Testis (tissue), 3 donors: ENCODE data around the gene C17orf113. TPM values are rescaled to one million over a fixed set of nuclear protein-coding genes. Genes with fewer than 3 reads are reported as not detected.
"Not testable (repeated sequence)": the region's sequence is repeated elsewhere in the genome, so short reads cannot be mapped to it uniquely, and the experiment has no call there.

Source experiments
- DNase-seq: peaks from one replicate; pipeline ENCODE4 v3.0.0-alpha.2; 2019
- H3K27ac ChIP-seq, 2 donors: fragments of 200-600 bp; sonication (generic); one replicate each; pipeline ENCODE4 v1.5.1; 2019
- H3K27me3 ChIP-seq: fragments of 200-600 bp; sonication (generic); one replicate; pipeline ENCODE4 v1.5.1; 2019
- H3K36me3 ChIP-seq: fragments of 200-600 bp; sonication (generic); one replicate; pipeline ENCODE4 v1.5.1; 2017; ENCODE audit warnings: low read depth; ENCODE audit errors: missing control alignments
- H3K4me1 ChIP-seq: fragments of 200-600 bp; sonication (generic); one replicate; pipeline ENCODE4 v1.5.1; 2019
- H3K4me3 ChIP-seq, 2 donors: fragments of 200-600 bp; sonication (generic); one replicate each; pipeline ENCODE4 v1.5.1; 2017 to 2019
- H3K9me3 ChIP-seq: fragments of 200-600 bp; sonication (generic); one replicate; pipeline ENCODE4 v1.5.1; 2017
- CTCF ChIP-seq, 3 experiments: fragments of 450-650 bp in 2 of 3; fragments of 200-600 bp in 1 of 3; sonication (generic) in 1 of 3; IDR thresholded peaks; one replicate each; pipeline ENCODE4 v1.5.1; 2016 to 2019; ENCODE audit warnings: antibody characterized with exemption in 3 of 3, mild to moderate bottlenecking in 2 of 3, moderate library complexity in 1 of 3
- POLR2A ChIP-seq: fragments of 450-650 bp; IDR thresholded peaks from one replicate; pipeline ENCODE4 v1.6.1; 2017; ENCODE audit warnings: antibody characterized with exemption, mild to moderate bottlenecking, moderate library complexity
- WGBS, 2 donors: methylation state at CpG; one replicate each; pipeline ENCODE4 v1.1.5; 2018; 5-methylcytosine and 5-hydroxymethylcytosine counted together
- intact Hi-C: fragments of 100-400 bp; cut with DNase I; formaldehyde crosslinking; loops from one replicate; pipeline ENCODE4 v1.15.1; 2023; ENCODE audit warnings: low total_unique reads
- polyA plus RNA-seq: library from polyadenylated mRNA; stranded (reverse); fragments of 350-450 nt; fragmentation: Illumina TruSeq; extraction: RNeasy Lipid Tissue Mini Kit (QIAGEN cat#74804); gene quantifications from one replicate; pipeline ENCODE4 v1.2.3, GENCODE V29; 2014; ENCODE audit warnings: low read depth, low replicate concordance; ENCODE audit not compliant: insufficient read depth
- total RNA-seq, 2 donors: library from RNA; depleted of rRNA; stranded (reverse); fragments of >200 nt; gene quantifications; one replicate each; pipeline ENCODE4 v1.2.3, GENCODE V29; 2016

Gene C17orf113
- total and polyA plus RNA-seq, 3 donors from 2014 or later: 2.8 to 11.3 (median 7.7) TPM

GRCh38 chr17:42016411-42016831 is 34.0 kb downstream of the C17orf113 start:
- Histone ChIP-seq H3K36me3 (no peaks in the 10 kb centered on the region), H3K4me3 (peak overlapping the region; percentile 87 to 95), H3K27me3 (no peaks in the 10 kb centered on the region), H3K4me1 (peaks cover 27% of the 10 kb centered on the region), H3K27ac (peak overlapping the region; percentile 91 to 95), H3K9me3 (no peaks in the 10 kb centered on the region)
- DNase-seq: peak; percentile 50
- 2% methylated on average over 12 of the region's 12 CpGs for WGBS, 2 donors
- intact Hi-C loops: no loop called here
- TF ChIP-seq CTCF (IDR thresholded peaks at IDR 0.05) (no peak), POLR2A (no peak)

- H3K4me3 ChIP-seq, H3K27ac ChIP-seq, H3K36me3 ChIP-seq, H3K27me3 ChIP-seq, DNase-seq, H3K9me3 ChIP-seq, intact Hi-C loops: not testable (repeated sequence)
- peaks cover 13% of the 10 kb centered on the region for H3K4me1 ChIP-seq
- WGBS, 2 donors: 91 to 93% methylated on average over 12 of the region's 12 CpGs
These were observed 36.7 kb downstream of the C17orf113 start for GRCh38 chr17:42013740-42014139.

GRCh38 chr17:42012363-42012762 is 38.0 kb downstream of the C17orf113 start:
- H3K27me3 ChIP-seq, H3K27ac ChIP-seq, intact Hi-C loops, DNase-seq, H3K9me3 ChIP-seq, H3K36me3 ChIP-seq, H3K4me3 ChIP-seq, H3K4me1 ChIP-seq: not testable (repeated sequence)
- 76 to 84% methylated on average over 4 of the region's 4 CpGs for WGBS, 2 donors

GRCh38 chr17:42010898-42011516 is 39.4 kb downstream of the C17orf113 start:
- peak; percentile 60 for DNase-seq

GRCh38 chr17:42010266-42010680 is 40.1 kb downstream of the C17orf113 start:
- WGBS, 2 donors: 74 to 77% methylated on average over 9 of the region's 9 CpGs
- H3K27me3 ChIP-seq, H3K9me3 ChIP-seq, DNase-seq, H3K36me3 ChIP-seq, intact Hi-C loops, H3K4me1 ChIP-seq, H3K4me3 ChIP-seq, H3K27ac ChIP-seq: not testable (repeated sequence)

More at GRCh38 chr17:42010898-42011516, 39.4 kb downstream of the C17orf113 start:
- no peaks in the 10 kb centered on the region for H3K36me3 ChIP-seq
- H3K4me3 ChIP-seq: no peak overlapping the region
- H3K27ac ChIP-seq: no peak overlapping the region
- peaks cover 9% of the 10 kb centered on the region for H3K4me1 ChIP-seq
- intact Hi-C loops: no loop called here
- no peaks in the 10 kb centered on the region for H3K27me3 ChIP-seq
- 84 to 90% methylated on average over 3 of the region's 3 CpGs for WGBS, 2 donors
- no peaks in the 10 kb centered on the region for H3K9me3 ChIP-seq
- TF ChIP-seq CTCF (IDR thresholded peaks at IDR 0.05) (no peak), POLR2A (no peak)

GRCh38 chr17:42009170-42009569 is 41.2 kb downstream of the C17orf113 start:
- intact Hi-C loops: no loop called here
- no peak for DNase-seq
- no peak for TF ChIP-seq POLR2A
- no peak for TF ChIP-seq CTCF (IDR thresholded peaks at IDR 0.05)
- H3K27ac ChIP-seq: no peak overlapping the region
- peaks cover 9% of the 10 kb centered on the region for H3K4me1 ChIP-seq
- no peaks in the 10 kb centered on the region for H3K36me3 ChIP-seq
- no peak overlapping the region for H3K4me3 ChIP-seq
- H3K27me3 ChIP-seq: no peaks in the 10 kb centered on the region
- no peaks in the 10 kb centered on the region for H3K9me3 ChIP-seq
- 76 to 89% methylated on average over 4 of the region's 4 CpGs for WGBS, 2 donors
